Fibroblast of skin of scalp (primary cell): ENCODE measurements around the gene GPATCH2L.

Experiments used
- DNase-seq: peaks from one replicate; pipeline ENCODE4 v3.0.0-alpha.2; 2013

Gene GPATCH2L

GRCh38 chr14:76201162-76201561 is 49.4 kb downstream of the GPATCH2L start:
- DNase-seq, result peak; percentile 40

- peak; percentile 61 for DNase-seq
Measured at GRCh38 chr14:76203086-76204001, 51.6 kb downstream of the GPATCH2L start.

GRCh38 chr14:76204461-76205230 is 52.9 kb downstream of the GPATCH2L start:
- no peak for DNase-seq

DNA sequence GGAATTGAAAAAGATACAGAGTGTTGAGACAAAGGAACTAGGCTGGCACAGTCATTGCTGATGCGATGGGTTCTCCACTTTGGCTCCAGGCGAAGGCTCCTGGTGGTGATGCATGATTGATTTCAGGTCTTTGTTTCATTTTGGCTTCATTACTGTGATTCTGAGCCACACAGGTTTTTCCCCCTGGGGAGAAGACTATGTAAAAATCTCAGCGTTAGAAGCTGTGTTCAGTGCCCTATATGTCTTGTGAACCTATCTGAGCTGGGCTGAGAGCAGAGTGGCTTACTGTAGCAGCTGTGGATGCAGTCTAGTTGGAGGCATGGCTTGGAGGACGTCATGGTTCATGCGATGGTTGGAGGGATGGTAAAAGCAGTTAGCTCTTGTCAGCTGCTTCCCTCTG is 54.0 kb downstream of the GPATCH2L start:
- DNase-seq, result no peak

- no peak for DNase-seq
Measured at GRCh38 chr14:76208340-76208739, 56.6 kb downstream of the GPATCH2L start.

DNA sequence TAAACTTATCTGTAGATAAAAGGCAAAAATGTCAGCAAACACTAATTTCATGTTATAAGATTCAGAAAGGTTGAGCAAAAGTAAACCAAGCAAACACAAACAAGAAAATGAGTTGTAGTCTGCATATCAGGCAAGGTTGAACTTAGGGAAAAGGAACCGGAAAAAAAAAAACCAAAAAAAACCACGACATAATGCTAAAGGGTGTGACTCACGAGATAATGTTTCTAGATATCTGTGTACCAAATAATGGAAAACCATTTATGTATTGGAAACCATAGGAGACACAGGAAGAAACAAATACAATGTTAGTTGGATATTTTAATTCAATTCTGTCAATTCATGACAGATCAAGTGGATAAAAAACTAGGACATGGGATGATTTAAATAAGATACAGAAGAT is 60.5 kb downstream of the GPATCH2L start:
- DNase-seq, result no peak

DNA sequence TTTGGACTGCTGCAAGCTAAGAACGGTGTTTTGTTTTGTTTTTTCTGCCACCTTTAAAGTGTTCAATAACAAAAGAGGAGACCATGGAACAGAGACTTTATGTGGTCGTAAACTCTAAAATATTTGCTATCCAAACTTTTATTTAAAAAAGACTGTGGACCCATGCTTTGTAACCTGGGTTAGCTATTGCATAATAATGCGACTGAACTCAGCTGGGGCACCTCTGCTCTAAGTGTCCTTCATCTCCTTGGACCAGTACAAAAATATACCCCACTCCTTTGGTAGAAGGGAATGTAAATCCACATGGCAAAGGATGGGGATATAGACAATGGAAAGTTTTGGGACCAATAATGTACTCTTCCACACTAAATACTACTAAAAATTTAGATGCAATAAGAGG is 65.5 kb downstream of the GPATCH2L start:
- DNase-seq, result no peak

DNA sequence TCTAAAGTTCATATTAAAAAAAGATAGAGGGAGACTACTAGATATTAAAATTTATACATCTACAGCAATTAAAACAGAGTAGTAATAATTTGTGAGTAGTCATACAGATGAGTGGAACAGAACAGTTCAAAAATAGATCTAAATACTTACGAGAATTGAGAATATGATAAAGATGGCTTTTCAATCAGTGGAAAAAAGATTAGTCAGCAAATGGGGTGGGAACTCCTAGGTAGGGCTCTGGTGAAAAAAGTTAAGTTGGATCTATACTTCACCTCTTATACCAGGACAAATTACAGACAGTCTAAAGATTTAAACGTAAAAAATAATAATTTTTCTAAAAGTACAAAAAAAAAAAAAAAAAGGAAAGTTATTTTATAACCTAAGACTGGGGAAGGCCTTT is 66.9 kb downstream of the GPATCH2L start:
- no peak for DNase-seq

DNA sequence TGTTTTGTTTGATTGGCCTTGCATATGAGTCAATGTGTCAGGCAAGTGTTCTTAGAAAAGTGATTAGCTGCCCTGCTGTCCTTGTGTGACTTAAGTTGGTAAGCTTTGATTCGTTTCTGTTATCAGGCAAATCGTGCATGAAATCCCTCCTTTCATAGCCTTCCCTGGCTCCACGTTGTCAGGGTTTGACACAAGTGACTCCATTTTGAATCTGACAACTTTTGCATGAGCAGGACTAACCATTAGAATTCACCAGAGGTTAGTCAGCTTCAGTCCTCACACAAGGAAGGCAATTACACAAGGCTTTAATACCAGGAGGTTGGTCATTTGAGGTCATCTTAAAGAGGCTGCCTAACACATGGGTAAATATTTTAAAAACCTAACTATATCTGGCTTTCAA is 68.2 kb downstream of the GPATCH2L start:
- DNase-seq, result no peak

DNA sequence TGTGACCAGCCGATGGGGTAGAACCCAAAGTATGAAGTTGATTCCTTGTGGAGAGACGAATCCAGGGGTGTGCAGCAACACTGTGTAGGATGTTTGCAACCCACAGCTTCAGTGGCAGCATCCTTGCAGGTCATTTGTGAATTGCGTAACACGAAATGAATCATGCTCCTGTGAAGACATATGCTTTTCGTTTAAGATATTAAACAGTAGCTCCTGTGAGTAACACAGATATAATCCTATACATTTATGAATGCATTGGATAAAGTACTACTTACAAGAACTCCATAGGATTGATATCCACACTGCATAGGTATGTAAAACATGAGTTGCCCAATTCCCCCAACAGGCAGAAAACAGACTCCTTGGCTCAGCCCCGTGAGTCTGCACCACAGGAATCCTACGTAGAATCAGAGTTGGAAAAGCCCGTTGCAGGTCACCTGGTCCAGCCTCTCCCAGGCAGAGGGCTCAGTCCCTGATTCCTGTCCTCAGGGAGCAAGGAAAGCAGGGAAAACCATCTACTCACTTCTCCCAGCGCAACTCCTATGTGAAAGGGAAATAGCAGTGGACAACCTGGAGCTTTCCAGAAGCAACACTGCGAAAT is 75.8 kb downstream of the GPATCH2L start:
- DNase-seq, result peak; percentile 76

GRCh38 chr14:76228138-76228537 is 76.4 kb downstream of the GPATCH2L start:
- DNase-seq, result peak; percentile 2

- no peak for DNase-seq
Measured at GRCh38 chr14:76232800-76233199, 81.1 kb downstream of the GPATCH2L start.

DNA sequence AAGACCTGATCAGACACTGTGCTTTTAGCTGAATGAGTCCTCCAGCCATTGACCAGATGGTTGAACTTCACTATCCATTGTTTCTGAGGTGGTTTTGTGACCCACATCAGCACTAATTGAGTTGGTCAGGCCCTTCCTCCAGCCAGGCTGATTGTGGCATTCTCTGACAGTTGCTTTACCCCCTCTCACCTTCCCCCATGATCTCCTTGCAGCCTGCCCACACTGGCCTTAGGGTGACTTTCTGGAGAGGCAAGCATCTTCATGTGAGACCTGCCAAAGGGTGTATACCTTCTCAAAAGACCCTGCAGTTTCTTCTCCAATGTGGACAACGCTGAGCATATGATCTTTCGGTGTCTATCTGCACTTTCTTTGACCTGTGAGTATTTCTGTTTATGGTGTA is 83.9 kb downstream of the GPATCH2L start:
- DNase-seq, result no peak

- peak; percentile 13 for DNase-seq
Measured at GRCh38 chr14:76236172-76237130, 84.7 kb downstream of the GPATCH2L start.

DNA sequence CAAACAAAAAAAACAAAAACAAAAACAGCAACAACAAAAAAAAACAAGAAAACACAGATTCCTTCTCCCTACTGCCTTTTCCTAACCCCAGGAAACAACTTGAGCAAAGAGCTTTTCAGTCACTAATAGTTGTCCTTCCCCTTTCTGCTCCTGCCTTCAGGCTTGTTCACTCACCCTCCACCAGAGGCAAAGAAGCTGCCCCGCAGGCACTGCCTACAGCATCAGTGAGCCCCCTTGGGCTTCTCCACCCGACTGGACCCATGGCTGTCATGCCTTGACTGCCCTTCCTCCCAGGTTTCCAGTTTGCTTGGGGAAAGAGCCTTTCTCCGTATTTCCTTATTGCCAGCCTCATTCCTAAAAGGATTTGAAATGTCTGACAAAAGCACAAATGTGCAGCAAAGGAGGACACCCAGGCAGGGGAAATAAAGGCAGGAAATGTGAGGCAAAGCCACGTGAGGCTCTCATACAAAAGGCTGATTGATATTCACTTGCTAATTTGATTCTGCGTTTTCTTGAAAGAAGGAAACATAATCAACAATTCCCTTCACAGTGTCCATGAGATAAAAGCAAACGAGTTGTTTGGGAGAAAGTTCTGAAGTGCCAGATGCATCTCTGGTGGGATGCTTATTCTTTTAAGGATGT is 85.7 kb downstream of the GPATCH2L start:
- DNase-seq, result no peak

DNA sequence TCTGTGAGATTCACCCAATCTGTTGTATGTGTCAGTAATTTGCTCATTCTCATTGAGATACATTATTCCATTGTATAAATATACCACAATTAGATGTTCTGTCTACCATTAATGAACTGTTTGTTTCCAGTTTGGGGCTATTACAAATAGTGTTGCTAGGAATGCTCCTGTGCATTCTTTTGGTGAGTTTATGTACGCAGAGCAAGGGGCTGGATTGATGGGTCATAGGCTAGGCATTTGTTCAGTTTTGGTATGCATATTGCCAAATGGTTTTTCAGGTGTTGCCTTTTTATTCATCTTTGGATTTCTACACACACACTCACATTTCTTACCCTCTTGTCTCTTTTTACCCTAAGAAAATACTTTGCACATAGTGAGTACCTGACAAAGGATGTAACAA is 93.4 kb downstream of the GPATCH2L start:
- DNase-seq, result no peak

DNA sequence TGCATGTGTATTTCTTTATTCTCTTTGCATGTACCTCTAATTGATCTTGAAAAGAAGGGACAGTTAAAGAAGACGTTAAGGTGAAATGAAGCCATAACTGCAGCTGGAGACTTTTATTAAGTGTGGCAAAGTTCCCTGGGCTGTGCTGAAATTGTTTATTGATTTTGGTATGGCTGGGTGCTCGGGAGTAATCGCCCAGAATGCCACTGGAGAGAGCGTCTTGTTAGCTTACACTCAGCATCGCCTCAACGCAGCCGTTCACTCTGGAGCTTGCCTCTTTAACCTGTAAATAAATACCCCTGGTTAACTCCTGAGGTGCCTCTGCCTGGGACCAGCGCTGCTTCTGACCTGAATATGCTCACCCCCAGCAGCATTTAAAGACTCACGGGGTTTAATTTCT is 98.6 kb downstream of the GPATCH2L start:
- no peak for DNase-seq

DNA sequence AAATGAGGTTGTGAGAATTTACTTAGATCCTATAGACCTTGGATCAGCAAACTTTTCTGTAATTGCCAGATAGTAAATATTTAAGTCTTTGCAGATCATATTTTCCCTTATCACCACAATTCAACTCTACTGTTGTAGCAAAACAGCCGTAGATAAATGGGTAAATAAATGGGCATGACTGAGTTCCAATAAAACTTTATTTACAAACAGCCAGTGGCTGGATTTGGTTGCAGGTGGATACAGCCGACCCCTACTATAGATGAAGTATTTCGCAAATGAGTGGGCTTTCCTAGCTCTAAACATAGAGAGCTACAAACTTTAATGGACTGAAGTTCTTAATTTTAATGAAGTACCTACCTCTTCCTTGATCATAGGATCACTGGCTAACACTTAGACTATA is 100.7 kb downstream of the GPATCH2L start:
- DNase-seq, result no peak

DNA sequence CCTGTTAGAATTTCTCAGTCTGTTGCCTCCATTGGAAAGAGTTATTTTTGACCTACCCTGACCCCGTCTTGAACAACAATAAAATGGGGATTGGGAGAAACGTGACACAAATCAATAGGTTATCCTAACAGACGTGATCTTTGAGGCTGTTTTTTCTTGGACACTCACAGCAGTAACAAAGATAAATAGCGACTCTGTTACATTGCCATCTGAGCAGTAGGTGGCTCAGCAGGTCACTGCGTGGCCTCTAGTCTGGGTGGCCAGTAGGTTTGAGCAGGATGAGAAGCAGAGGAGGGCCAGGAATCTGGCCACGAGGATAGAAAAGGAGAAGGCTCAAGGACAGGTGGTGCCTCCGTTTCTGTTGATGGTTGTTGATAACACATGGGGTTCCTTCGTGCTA is 101.4 kb downstream of the GPATCH2L start:
- no peak for DNase-seq

GRCh38 chr14:76256545-76256944 is 104.8 kb downstream of the GPATCH2L start:
- DNase-seq, result peak; percentile 11

DNA sequence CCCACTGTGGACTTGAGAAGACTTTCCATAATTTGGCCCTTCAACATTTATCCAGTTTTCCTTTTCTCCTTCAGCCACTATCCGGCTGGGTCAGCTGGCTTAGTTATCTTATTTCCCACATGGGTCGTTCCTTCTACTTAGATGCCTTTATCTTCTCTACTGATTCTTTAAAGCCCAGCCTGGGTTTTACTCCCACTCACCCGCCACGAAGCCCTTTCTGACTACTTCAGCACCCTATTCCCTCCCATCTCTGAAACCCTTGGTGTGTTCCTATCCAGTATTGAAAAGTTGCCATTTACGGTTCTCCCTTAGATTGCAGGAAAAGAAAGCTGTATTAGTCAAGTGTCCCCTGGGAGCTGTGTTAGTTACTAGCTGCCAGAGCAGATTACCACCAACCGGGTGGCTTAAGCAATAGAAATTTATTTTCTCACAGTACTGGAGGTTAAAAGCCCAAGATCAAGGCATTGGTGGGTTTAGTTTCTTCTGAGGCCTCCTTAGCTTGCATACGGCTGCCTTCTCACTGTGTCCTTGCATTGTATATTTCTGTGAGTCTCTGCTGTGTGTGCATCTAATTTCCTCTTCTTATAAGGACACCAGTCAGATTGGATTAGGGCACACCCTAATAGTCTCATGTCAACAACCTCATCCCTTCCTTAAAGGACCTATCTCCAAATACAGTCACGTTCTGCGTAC is 105.5 kb downstream of the GPATCH2L start:
- peak; percentile 74 for DNase-seq
